ENCODE measurements around the gene MLEC.

Gene MLEC

DNA sequence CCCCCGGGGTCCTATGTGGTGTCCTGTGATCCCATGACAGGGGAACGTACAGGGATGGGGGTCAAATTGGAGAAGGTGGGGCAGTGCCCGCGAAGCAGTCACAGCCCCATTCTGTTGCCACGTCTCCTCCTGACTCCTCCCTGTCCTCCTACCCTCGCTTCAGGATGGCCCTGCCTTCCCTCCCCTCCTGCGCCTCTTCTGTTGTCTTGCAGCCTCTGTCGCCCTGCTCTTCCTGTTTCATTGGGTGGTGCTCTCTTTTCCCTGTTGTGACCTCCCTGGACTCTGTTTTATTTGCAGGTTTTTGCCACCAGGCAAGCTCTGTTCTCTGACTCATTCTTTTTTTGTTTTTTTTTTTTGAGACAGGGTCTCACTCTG lies 27.8 kb upstream of the MLEC start:
- H3K27me3 ChIP-seq (ENCODE audit: insufficient read depth, low read length, poor library complexity) = peaks cover 3% of the 10 kb centered on the region
- no peak overlapping the region for H2AFZ ChIP-seq (ENCODE audit: low read depth, low read length)
- no peak for ATAC-seq (ENCODE audit: insufficient read depth, low read depth)
- no peaks in the 10 kb centered on the region for H4K20me1 ChIP-seq (ENCODE audit: insufficient read depth, low read length)
- H3K27ac ChIP-seq (ENCODE audit: low read length) = no peak overlapping the region
- DNase-seq = no peak
- no peaks in the 10 kb centered on the region for H3K4me1 ChIP-seq (ENCODE audit: insufficient read depth, low read length)
- H3K36me3 ChIP-seq (ENCODE audit: insufficient read depth, low read length) = no peaks in the 10 kb centered on the region
- H3K4me3 ChIP-seq (ENCODE audit: low read depth in 1 of 2, low read length in 2 of 2) = no peak overlapping the region
- H3K9ac ChIP-seq (ENCODE audit: low read depth, low read length) = no peak overlapping the region
- no peak overlapping the region for H3K4me2 ChIP-seq (ENCODE audit: insufficient read depth, low read length)
- H3K9me3 ChIP-seq (ENCODE audit: insufficient read depth, low read length, severe bottlenecking) = no peaks in the 10 kb centered on the region
- no peaks in the 10 kb centered on the region for H3K79me2 ChIP-seq (ENCODE audit: insufficient read depth, low read length)
- TF ChIP-seq, protein P1, sequence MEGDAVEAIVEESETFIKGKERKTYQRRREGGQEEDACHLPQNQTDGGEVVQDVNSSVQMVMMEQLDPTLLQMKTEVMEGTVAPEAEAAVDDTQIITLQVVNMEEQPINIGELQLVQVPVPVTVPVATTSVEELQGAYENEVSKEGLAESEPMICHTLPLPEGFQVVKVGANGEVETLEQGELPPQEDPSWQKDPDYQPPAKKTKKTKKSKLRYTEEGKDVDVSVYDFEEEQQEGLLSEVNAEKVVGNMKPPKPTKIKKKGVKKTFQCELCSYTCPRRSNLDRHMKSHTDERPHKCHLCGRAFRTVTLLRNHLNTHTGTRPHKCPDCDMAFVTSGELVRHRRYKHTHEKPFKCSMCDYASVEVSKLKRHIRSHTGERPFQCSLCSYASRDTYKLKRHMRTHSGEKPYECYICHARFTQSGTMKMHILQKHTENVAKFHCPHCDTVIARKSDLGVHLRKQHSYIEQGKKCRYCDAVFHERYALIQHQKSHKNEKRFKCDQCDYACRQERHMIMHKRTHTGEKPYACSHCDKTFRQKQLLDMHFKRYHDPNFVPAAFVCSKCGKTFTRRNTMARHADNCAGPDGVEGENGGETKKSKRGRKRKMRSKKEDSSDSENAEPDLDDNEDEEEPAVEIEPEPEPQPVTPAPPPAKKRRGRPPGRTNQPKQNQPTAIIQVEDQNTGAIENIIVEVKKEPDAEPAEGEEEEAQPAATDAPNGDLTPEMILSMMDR (IDR thresholded peaks at IDR 0.05; ENCODE audit: borderline replicate concordance, extremely low read depth, low read length, poor library complexity, severe bottlenecking) = no peak
- no peak for TF ChIP-seq EZH2 (IDR thresholded peaks at IDR 0.05; ENCODE audit: borderline replicate concordance, low read depth, low read length, severe bottlenecking)

DNA sequence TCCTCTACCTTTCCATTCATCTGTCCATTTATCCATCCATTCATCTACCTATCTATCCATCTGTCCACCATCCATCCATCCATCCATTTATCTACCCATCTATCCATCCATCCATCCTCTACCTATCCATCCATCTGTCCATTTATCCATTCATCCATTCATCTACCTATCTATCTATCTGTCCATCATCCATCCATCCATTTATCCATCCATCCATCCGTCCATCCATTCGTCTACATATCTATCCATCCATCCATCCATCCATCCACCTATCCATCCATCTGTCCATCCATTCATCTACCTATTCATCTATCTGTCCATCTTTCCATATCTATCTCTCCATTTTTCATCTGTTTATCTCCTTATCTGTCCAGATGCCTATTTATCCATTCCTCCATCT lies 25.5 kb upstream of the MLEC start:
- Histone ChIP-seq H3K9ac (ENCODE audit: low read depth, low read length) (no peak overlapping the region), H3K9me3 (ENCODE audit: insufficient read depth, low read length, severe bottlenecking) (no peaks in the 10 kb centered on the region), H3K4me3 (ENCODE audit: low read depth in 1 of 2, low read length in 2 of 2) (no peak overlapping the region), H3K4me1 (ENCODE audit: insufficient read depth, low read length) (no peaks in the 10 kb centered on the region), H3K27ac (ENCODE audit: low read length) (no peak overlapping the region), H3K79me2 (ENCODE audit: insufficient read depth, low read length) (no peaks in the 10 kb centered on the region), H3K27me3 (ENCODE audit: insufficient read depth, low read length, poor library complexity) (no peaks in the 10 kb centered on the region), H3K36me3 (ENCODE audit: insufficient read depth, low read length) (no peaks in the 10 kb centered on the region), H2AFZ (ENCODE audit: low read depth, low read length) (no peak overlapping the region), H3K4me2 (ENCODE audit: insufficient read depth, low read length) (no peak overlapping the region), H4K20me1 (ENCODE audit: insufficient read depth, low read length) (no peaks in the 10 kb centered on the region)
- DNase-seq = no peak
- TF ChIP-seq, protein P1 (IDR thresholded peaks at IDR 0.05; ENCODE audit: borderline replicate concordance, extremely low read depth, low read length, poor library complexity, severe bottlenecking) = no peak
- TF ChIP-seq EZH2 (IDR thresholded peaks at IDR 0.05; ENCODE audit: borderline replicate concordance, low read depth, low read length, severe bottlenecking) = no peak
- ATAC-seq (ENCODE audit: insufficient read depth, low read depth) = no peak

DNA sequence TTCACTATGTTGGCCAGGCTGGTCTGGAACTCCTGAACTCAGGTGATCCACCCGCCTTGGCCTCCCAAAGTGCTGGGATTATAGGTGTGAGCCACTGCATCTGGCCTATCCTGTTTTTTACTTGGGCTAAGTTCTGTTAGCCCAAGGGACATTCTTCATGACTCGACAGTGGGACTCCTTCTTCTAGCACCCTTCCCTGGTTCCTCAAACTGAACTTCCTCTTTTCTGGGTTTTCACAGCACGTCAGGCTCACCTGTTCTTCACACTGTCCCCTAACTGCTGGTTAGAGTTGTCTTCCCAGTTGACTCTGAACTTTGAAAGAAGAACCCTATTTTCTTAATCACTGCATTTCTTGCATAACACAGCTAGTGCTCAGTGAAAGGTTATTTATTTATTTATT lies 24.1 kb upstream of the MLEC start:
- H3K4me3 ChIP-seq (ENCODE audit: low read depth in 1 of 2, low read length in 2 of 2) = no peak overlapping the region
- no peak for ATAC-seq (ENCODE audit: insufficient read depth, low read depth)
- no peaks in the 10 kb centered on the region for H3K36me3 ChIP-seq (ENCODE audit: insufficient read depth, low read length)
- no peak overlapping the region for H3K4me2 ChIP-seq (ENCODE audit: insufficient read depth, low read length)
- no peak overlapping the region for H3K9ac ChIP-seq (ENCODE audit: low read depth, low read length)
- TF ChIP-seq EZH2 (IDR thresholded peaks at IDR 0.05; ENCODE audit: borderline replicate concordance, low read depth, low read length, severe bottlenecking) = no peak
- TF ChIP-seq, protein P1 (IDR thresholded peaks at IDR 0.05; ENCODE audit: borderline replicate concordance, extremely low read depth, low read length, poor library complexity, severe bottlenecking) = no peak
- no peak for DNase-seq
- no peaks in the 10 kb centered on the region for H4K20me1 ChIP-seq (ENCODE audit: insufficient read depth, low read length)
- no peak overlapping the region for H2AFZ ChIP-seq (ENCODE audit: low read depth, low read length)
- H3K79me2 ChIP-seq (ENCODE audit: insufficient read depth, low read length) = no peaks in the 10 kb centered on the region
- H3K27ac ChIP-seq (ENCODE audit: low read length) = no peak overlapping the region
- H3K4me1 ChIP-seq (ENCODE audit: insufficient read depth, low read length) = no peaks in the 10 kb centered on the region
- no peaks in the 10 kb centered on the region for H3K27me3 ChIP-seq (ENCODE audit: insufficient read depth, low read length, poor library complexity)
- no peaks in the 10 kb centered on the region for H3K9me3 ChIP-seq (ENCODE audit: insufficient read depth, low read length, severe bottlenecking)

DNA sequence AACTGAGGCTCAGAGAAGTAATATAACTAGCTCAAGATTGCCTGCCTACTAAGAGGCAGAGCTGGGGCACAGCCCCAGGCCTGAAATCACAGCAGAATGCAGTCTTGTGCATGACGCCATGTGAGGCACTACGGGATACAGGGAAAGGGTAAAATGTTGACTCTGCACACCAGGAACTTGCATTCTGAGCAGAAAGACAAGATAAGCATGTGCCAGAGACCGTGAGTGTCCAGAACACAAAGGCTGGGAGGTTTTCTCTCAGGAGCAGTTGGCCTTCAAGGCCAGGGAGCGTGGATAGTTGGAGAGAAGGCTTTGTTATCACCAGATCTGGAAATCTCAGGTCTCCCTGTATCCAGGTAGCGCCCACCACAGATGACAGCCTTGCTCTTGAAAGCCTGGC lies 23.2 kb upstream of the MLEC start:
- Histone ChIP-seq H3K4me2 (ENCODE audit: insufficient read depth, low read length) (no peak overlapping the region), H3K36me3 (ENCODE audit: insufficient read depth, low read length) (no peaks in the 10 kb centered on the region), H3K79me2 (ENCODE audit: insufficient read depth, low read length) (no peaks in the 10 kb centered on the region), H3K27me3 (ENCODE audit: insufficient read depth, low read length, poor library complexity) (no peaks in the 10 kb centered on the region), H3K4me3 (ENCODE audit: low read depth in 1 of 2, low read length in 2 of 2) (no peak overlapping the region), H2AFZ (ENCODE audit: low read depth, low read length) (no peak overlapping the region), H3K9ac (ENCODE audit: low read depth, low read length) (no peak overlapping the region), H4K20me1 (ENCODE audit: insufficient read depth, low read length) (no peaks in the 10 kb centered on the region), H3K4me1 (ENCODE audit: insufficient read depth, low read length) (no peaks in the 10 kb centered on the region), H3K9me3 (ENCODE audit: insufficient read depth, low read length, severe bottlenecking) (no peaks in the 10 kb centered on the region), H3K27ac (ENCODE audit: low read length) (no peak overlapping the region)
- no peak for TF ChIP-seq EZH2 (IDR thresholded peaks at IDR 0.05; ENCODE audit: borderline replicate concordance, low read depth, low read length, severe bottlenecking)
- TF ChIP-seq, protein P1 (IDR thresholded peaks at IDR 0.05; ENCODE audit: borderline replicate concordance, extremely low read depth, low read length, poor library complexity, severe bottlenecking) = no peak
- no peak for DNase-seq
- ATAC-seq (ENCODE audit: insufficient read depth, low read depth) = no peak
